ENCODE results near the gene FANCD2. TPM values are rescaled to one million over a fixed set of nuclear protein-coding genes. Genes with fewer than 3 reads are reported as not detected.

Gene FANCD2
- 2.1 and 7.1 TPM in 2 replicates for total RNA-seq
- polyA plus RNA-seq: 9.7 and 25.5 TPM in 2 replicates
- polyA plus RNA-seq (2012): 5.1 and 16.0 TPM in 2 replicates
- polyA minus RNA-seq (ENCODE audit: low replicate concordance): 7.5 and 9.9 TPM in 2 replicates

DNA sequence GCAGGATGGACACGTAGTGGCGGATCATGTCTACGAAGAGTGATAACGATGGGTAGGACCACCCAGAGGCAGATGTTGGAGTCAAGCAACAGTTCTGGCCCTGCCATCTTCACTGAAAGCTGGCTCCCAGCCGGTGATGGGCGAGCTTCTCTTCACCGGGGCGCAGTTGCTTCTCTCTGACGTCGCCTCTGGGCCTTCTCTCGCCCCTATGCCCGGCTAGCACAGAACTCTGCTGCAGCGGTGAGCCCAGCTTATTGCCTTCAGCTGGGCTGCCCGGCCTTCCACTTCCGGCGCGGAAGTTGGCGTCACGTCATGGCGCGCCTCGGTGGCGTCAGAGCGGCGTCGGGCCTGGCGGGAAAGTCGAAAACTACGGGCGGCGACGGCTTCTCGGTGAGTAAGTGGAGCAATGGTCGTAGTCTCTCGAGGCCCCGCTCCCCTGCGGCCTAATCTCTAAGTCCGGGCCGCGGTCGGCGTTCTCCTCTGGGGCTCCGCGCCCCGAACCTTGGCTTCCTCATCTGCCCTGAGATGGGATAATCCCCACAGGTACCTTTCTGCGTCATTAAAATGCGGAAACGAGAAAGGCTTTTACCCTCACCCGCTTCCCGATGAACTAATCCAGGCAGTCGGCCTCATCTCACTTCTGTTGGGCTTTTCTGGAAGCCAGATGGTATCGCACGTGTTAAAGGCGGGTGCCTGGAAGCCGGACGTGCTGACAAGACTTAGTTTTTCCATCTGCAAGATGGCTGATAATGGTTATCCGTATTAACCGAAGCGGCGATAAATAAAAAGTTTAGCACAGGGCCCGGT, at the start of gene FANCD2:
FANCD2 (plus strand) TSS at position 354 of the 807 bp plus-strand sequence. CDS start 2,221 bp downstream, outside the sequence.
- Histone ChIP-seq H3K9ac (ENCODE audit: insufficient read depth, low read length) (peak within 1 kb of the TSS; percentile 86), H3K9me3 (ENCODE audit: control insufficient read depth, insufficient read depth, low read depth, low read length) (no peaks in the 10 kb centered on the region), H3K27ac (ENCODE audit: insufficient read depth, low read length) (peak within 1 kb of the TSS; percentile 92), H3K4me1 (ENCODE audit: control insufficient read depth, extremely low read depth, insufficient read depth, low read length) (peaks cover 20% of the 10 kb centered on the region), H2AFZ (ENCODE audit: low read length) (peak within 1 kb of the TSS; percentile 88), H3K79me2 (ENCODE audit: control insufficient read depth, insufficient read depth, low read length) (peaks cover 23% of the 10 kb centered on the region), H3K4me2 (ENCODE audit: extremely low read depth, insufficient read depth, low read length) (peak within 1 kb of the TSS; percentile 98), H3K4me3 (replicated peaks in 1 of 4; ENCODE audit: control extremely low read depth in 1 of 4, insufficient read depth in 1 of 4, low read depth in 3 of 4, low read length in 4 of 4) (peak within 1 kb of the TSS; percentile 76 to 93 (median 91)), H4K20me1 (ENCODE audit: control insufficient read depth, extremely low read depth, insufficient read depth, low read length) (no peaks in the 10 kb centered on the region), H3K27me3 (ENCODE audit: control insufficient read depth, insufficient read depth, low read length) (no peaks in the 10 kb centered on the region), H3K36me3 (ENCODE audit: control insufficient read depth, insufficient read depth, low read length) (peaks cover 7% of the 10 kb centered on the region)
- DNase-seq (ENCODE audit: low read depth in 2 of 2): peak; percentile 81 to 84
- no peak for TF ChIP-seq EZH2 (IDR thresholded peaks at IDR 0.05; ENCODE audit: low read length, missing control alignments)
- TF ChIP-seq, protein P1, sequence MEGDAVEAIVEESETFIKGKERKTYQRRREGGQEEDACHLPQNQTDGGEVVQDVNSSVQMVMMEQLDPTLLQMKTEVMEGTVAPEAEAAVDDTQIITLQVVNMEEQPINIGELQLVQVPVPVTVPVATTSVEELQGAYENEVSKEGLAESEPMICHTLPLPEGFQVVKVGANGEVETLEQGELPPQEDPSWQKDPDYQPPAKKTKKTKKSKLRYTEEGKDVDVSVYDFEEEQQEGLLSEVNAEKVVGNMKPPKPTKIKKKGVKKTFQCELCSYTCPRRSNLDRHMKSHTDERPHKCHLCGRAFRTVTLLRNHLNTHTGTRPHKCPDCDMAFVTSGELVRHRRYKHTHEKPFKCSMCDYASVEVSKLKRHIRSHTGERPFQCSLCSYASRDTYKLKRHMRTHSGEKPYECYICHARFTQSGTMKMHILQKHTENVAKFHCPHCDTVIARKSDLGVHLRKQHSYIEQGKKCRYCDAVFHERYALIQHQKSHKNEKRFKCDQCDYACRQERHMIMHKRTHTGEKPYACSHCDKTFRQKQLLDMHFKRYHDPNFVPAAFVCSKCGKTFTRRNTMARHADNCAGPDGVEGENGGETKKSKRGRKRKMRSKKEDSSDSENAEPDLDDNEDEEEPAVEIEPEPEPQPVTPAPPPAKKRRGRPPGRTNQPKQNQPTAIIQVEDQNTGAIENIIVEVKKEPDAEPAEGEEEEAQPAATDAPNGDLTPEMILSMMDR (conservative IDR thresholded peaks at IDR 0.05 in 1 of 2, IDR thresholded peaks at IDR 0.05 in 1 of 2; ENCODE audit: low read depth in 1 of 2, low read length in 2 of 2): no peak

GRCh38 chr3:9976721-9977709, 49.2 kb upstream of the FANCD2 start:
- Histone ChIP-seq H3K4me3 (replicated peaks in 1 of 4; ENCODE audit: control extremely low read depth in 1 of 4, insufficient read depth in 1 of 4, low read depth in 3 of 4, low read length in 4 of 4) (no peak overlapping the region), H3K36me3 (ENCODE audit: control insufficient read depth, insufficient read depth, low read length) (peaks cover 6% of the 10 kb centered on the region), H3K4me1 (ENCODE audit: control insufficient read depth, extremely low read depth, insufficient read depth, low read length) (peaks cover 14% of the 10 kb centered on the region), H2AFZ (ENCODE audit: low read length) (no peak overlapping the region), H3K27ac (ENCODE audit: insufficient read depth, low read length) (peak overlapping the region; percentile 72), H3K9me3 (ENCODE audit: control insufficient read depth, insufficient read depth, low read depth, low read length) (no peaks in the 10 kb centered on the region), H3K27me3 (ENCODE audit: control insufficient read depth, insufficient read depth, low read length) (no peaks in the 10 kb centered on the region), H3K79me2 (ENCODE audit: control insufficient read depth, insufficient read depth, low read length) (peaks cover 3% of the 10 kb centered on the region), H3K9ac (ENCODE audit: insufficient read depth, low read length) (peak overlapping the region; percentile 21), H3K4me2 (ENCODE audit: extremely low read depth, insufficient read depth, low read length) (peak overlapping the region; percentile 23), H4K20me1 (ENCODE audit: control insufficient read depth, extremely low read depth, insufficient read depth, low read length) (no peaks in the 10 kb centered on the region)
- peak; percentile 98 to 99 for DNase-seq (ENCODE audit: low read depth in 2 of 2)
- TF ChIP-seq, protein P1 (conservative IDR thresholded peaks at IDR 0.05 in 1 of 2, IDR thresholded peaks at IDR 0.05 in 1 of 2; ENCODE audit: low read depth in 1 of 2, low read length in 2 of 2): no peak
- TF ChIP-seq EZH2 (IDR thresholded peaks at IDR 0.05; ENCODE audit: low read length, missing control alignments): no peak
